SK-N-SH treated with all-trans-retinoic acid at 6 μM for 48 hours (cell line): Measurements from ENCODE around the gene QKI.

Experiments used
- ARNTL ChIP-seq: fragments of 450-650 bp; formaldehyde crosslinking; IDR thresholded peaks from 2 replicates; pipeline ENCODE4 v1.5.0; 2020; ENCODE audit warnings: low read depth, mild to moderate bottlenecking, moderate library complexity, borderline replicate concordance
- CSDC2 ChIP-seq: fragments of 250-450 bp; sonication (Bioruptor Pico); IDR thresholded peaks from 2 replicates; pipeline ENCODE4 v1.5.0; 2020; ENCODE audit warnings: mild to moderate bottlenecking, moderate library complexity
- ESRRG ChIP-seq: fragments of 250-450 bp; sonication (Bioruptor Pico); IDR thresholded peaks from 2 replicates; pipeline ENCODE4 v1.6.1; 2021; ENCODE audit warnings: mild to moderate bottlenecking
- GLIS3 ChIP-seq: fragments of 250-450 bp; sonication (Bioruptor Pico); IDR thresholded peaks from 2 replicates; pipeline ENCODE4 v1.5.0; 2020; ENCODE audit warnings: mild to moderate bottlenecking, moderate library complexity
- TSHZ2 ChIP-seq: fragments of 250-450 bp; sonication (Bioruptor Pico); IDR thresholded peaks from 2 replicates; pipeline ENCODE4 v1.5.0; 2020; ENCODE audit warnings: mild to moderate bottlenecking, moderate library complexity
- ZFP30 ChIP-seq: fragments of 450-650 bp; formaldehyde crosslinking; IDR thresholded peaks from 2 replicates; pipeline ENCODE4 v1.5.0; 2022; ENCODE audit warnings: mild to moderate bottlenecking, moderate library complexity

- TF ChIP-seq ARNTL (CRISPR knock-in tag), result no peak
- no peak for TF ChIP-seq ESRRG (CRISPR knock-in tag)
- no peak for TF ChIP-seq TSHZ2
- no peak for TF ChIP-seq GLIS3 (CRISPR knock-in tag)
- no peak for TF ChIP-seq CSDC2 (CRISPR knock-in tag)
- TF ChIP-seq ZFP30 (CRISPR knock-in tag), result no peak
Observed at GRCh38 chr6:163409712-163410111, 4.8 kb upstream of the QKI start.
